DOHH2 (cell line): Measurements from ENCODE around the gene GSKIP.

Source experiments
- H3F3A ChIP-seq: fragments of 200-600 bp; sonication (generic), shearing (Covaris generic); 2 replicates; pipeline ENCODE4 v1.6.0; 2016; ENCODE audit warnings: antibody characterized with exemption, mild to moderate bottlenecking; ENCODE audit not compliant: control insufficient read depth, insufficient read depth
- H3K27ac ChIP-seq: fragments of 200-600 bp; sonication (generic); 2 replicates; pipeline ENCODE4 v1.5.1; 2014; ENCODE audit warnings: low read depth, mild to moderate bottlenecking, low read length, moderate library complexity
- H3K27me3 ChIP-seq: fragments of 200-600 bp; sonication (generic); 2 replicates; pipeline ENCODE4 v1.6.1; 2014; ENCODE audit warnings: mild to moderate bottlenecking, low read length, mixed read lengths; ENCODE audit not compliant: control insufficient read depth
- H3K36me3 ChIP-seq: fragments of 200-600 bp; sonication (generic); 2 replicates; pipeline ENCODE4 v1.6.1; 2014; ENCODE audit warnings: mild to moderate bottlenecking, low read length, moderate library complexity, mixed read lengths; ENCODE audit not compliant: control insufficient read depth
- H3K4me1 ChIP-seq: fragments of 200-600 bp; sonication (generic); 2 replicates; pipeline ENCODE4 v1.6.1; 2014; ENCODE audit warnings: mild to moderate bottlenecking, low read length, mixed read lengths; ENCODE audit not compliant: control insufficient read depth
- H3K4me2 ChIP-seq: fragments of 200-600 bp; sonication (generic); 2 replicates; pipeline ENCODE4 v1.6.0; 2014; ENCODE audit warnings: mild to moderate bottlenecking, low read length, moderate library complexity
- H3K4me3 ChIP-seq: fragments of 200-600 bp; sonication (generic); 2 replicates; pipeline ENCODE4 v1.5.1; 2014; ENCODE audit warnings: mild to moderate bottlenecking, low read length, mixed read lengths
- H3K79me2 ChIP-seq: fragments of 200-600 bp; sonication (generic); 2 replicates; pipeline ENCODE4 v1.6.1; 2014; ENCODE audit warnings: mild to moderate bottlenecking, low read length, mixed read lengths; ENCODE audit not compliant: control insufficient read depth
- H3K9me2 ChIP-seq: fragments of 200-600 bp; sonication (generic); replicated peaks from 2 replicates; pipeline ENCODE4 v1.6.1; 2014; ENCODE audit warnings: mild to moderate bottlenecking, low read length, mixed read lengths; ENCODE audit not compliant: control insufficient read depth
- H3K9me3 ChIP-seq: fragments of 200-600 bp; sonication (generic); 2 replicates; pipeline ENCODE4 v1.6.1; 2014; ENCODE audit warnings: antibody characterized with exemption, low read length, mixed read lengths; ENCODE audit not compliant: control insufficient read depth, insufficient read depth
- H4K20me1 ChIP-seq: fragments of 200-600 bp; sonication (generic); 2 replicates; pipeline ENCODE4 v1.6.0; 2014; ENCODE audit warnings: low read depth, mild to moderate bottlenecking, antibody characterized with exemption, low read length, moderate library complexity; ENCODE audit not compliant: control insufficient read depth, insufficient read depth
- EZH2phosphoT487 ChIP-seq: fragments of 200-600 bp; sonication (generic); IDR thresholded peaks from 2 replicates; pipeline ENCODE4 v1.6.1; 2017; ENCODE audit warnings: borderline replicate concordance, mild to moderate bottlenecking, antibody characterized with exemption, low read length, moderate library complexity, mixed read lengths
- TF ChIP-seq, protein P1 (sequence below): fragments of 200-600 bp; sonication (generic); IDR thresholded peaks from one replicate; pipeline ENCODE4 v1.5.1; 2014; ENCODE audit warnings: antibody characterized with exemption, mild to moderate bottlenecking, low read depth, low read length; ENCODE audit not compliant: poor library complexity, severe bottlenecking

GSKIP gene

DNA sequence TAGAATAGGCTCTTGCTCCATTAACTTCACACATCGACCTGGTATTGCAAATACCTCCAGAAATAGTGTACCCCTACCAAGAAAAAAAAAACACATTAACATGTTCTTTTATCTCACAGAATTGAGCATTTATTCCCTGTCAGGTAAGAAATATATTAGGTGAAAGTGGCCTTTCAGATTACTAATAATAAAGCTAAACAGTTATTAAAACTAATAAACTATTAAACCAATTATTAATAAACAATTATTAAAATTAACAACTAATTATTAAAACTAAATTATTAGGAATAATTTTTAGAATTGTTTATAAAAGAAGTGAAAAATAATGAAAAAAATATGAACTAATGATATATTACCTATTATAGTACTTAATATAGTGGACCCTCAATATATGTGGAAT, 21.4 kb downstream of the GSKIP start:
- no peaks in the 10 kb centered on the region for H3K9me2 ChIP-seq
- H3K79me2 ChIP-seq = no peaks in the 10 kb centered on the region
- H3K27ac ChIP-seq = no peak overlapping the region
- no peaks in the 10 kb centered on the region for H3K27me3 ChIP-seq
- H3K36me3 ChIP-seq = peaks cover 23% of the 10 kb centered on the region
- H4K20me1 ChIP-seq = no peaks in the 10 kb centered on the region
- H3K4me1 ChIP-seq = peaks cover 5% of the 10 kb centered on the region
- H3K9me3 ChIP-seq = no peaks in the 10 kb centered on the region
- no peak overlapping the region for H3K4me3 ChIP-seq
- TF ChIP-seq, protein P1, sequence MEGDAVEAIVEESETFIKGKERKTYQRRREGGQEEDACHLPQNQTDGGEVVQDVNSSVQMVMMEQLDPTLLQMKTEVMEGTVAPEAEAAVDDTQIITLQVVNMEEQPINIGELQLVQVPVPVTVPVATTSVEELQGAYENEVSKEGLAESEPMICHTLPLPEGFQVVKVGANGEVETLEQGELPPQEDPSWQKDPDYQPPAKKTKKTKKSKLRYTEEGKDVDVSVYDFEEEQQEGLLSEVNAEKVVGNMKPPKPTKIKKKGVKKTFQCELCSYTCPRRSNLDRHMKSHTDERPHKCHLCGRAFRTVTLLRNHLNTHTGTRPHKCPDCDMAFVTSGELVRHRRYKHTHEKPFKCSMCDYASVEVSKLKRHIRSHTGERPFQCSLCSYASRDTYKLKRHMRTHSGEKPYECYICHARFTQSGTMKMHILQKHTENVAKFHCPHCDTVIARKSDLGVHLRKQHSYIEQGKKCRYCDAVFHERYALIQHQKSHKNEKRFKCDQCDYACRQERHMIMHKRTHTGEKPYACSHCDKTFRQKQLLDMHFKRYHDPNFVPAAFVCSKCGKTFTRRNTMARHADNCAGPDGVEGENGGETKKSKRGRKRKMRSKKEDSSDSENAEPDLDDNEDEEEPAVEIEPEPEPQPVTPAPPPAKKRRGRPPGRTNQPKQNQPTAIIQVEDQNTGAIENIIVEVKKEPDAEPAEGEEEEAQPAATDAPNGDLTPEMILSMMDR = no peak
- no peak for TF ChIP-seq EZH2phosphoT487
- no peak overlapping the region for H3K4me2 ChIP-seq
- H3F3A ChIP-seq = no peaks in the 10 kb centered on the region

DNA sequence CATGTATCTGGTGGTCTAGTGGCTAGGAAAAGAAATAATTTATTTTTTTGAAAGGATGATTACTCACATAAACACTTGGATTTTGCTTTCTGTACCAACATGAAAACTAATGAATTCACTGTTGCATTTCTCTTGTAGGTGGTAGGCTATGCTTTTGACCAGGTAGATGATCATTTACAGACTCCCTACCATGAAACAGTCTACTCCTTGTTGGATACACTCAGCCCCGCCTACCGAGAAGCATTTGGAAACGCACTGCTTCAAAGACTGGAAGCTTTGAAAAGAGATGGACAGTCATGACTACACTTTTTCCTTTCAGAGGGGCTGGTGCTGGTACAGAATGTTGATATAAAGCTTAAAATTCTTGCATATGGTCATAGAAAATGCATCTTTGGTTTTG, 22.1 kb downstream of the GSKIP start:
- Histone ChIP-seq H3K9me3 (no peaks in the 10 kb centered on the region), H3F3A (no peaks in the 10 kb centered on the region), H3K27me3 (no peaks in the 10 kb centered on the region), H3K79me2 (no peaks in the 10 kb centered on the region), H3K4me3 (no peak overlapping the region), H3K4me1 (peaks cover 5% of the 10 kb centered on the region), H3K27ac (no peak overlapping the region), H4K20me1 (no peaks in the 10 kb centered on the region), H3K9me2 (no peaks in the 10 kb centered on the region), H3K4me2 (no peak overlapping the region), H3K36me3 (peaks cover 23% of the 10 kb centered on the region)
- no peak for TF ChIP-seq EZH2phosphoT487

DNA sequence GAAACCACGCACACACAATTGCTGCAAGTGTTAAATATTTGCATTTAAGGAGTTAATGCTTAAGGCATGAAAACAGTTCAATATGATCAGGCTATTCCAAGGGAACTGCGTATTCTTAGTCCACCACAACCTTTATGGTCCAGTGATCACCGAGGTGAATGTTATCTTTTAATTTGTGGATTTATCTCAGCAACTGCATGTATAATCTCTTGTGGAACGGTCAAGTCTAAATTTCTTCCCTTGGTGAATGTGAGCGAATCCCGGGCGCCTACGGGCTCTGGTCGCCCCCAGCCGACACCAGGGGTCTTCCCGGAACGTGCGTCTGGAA, 27.6 kb downstream of the GSKIP start:
- peak overlapping the region; percentile 99 for H3K4me3 ChIP-seq
- H3K79me2 ChIP-seq = no peaks in the 10 kb centered on the region
- no peaks in the 10 kb centered on the region for H3K9me3 ChIP-seq
- no peaks in the 10 kb centered on the region for H3K27me3 ChIP-seq
- H3K4me1 ChIP-seq = peaks cover 22% of the 10 kb centered on the region
- no peaks in the 10 kb centered on the region for H4K20me1 ChIP-seq
- H3K27ac ChIP-seq = peak overlapping the region; percentile 43; the same call in 1 of the 2 replicates
- H3K36me3 ChIP-seq = 0 out of 2 replicates have a peak, but pooled peaks cover 3% of the 10 kb centered on the region
- H3F3A ChIP-seq = no peaks in the 10 kb centered on the region
- TF ChIP-seq, protein P1 = no peak
- TF ChIP-seq EZH2phosphoT487 = no peak
- H3K9me2 ChIP-seq = no peaks in the 10 kb centered on the region
- H3K4me2 ChIP-seq = peak overlapping the region; percentile 100

DNA sequence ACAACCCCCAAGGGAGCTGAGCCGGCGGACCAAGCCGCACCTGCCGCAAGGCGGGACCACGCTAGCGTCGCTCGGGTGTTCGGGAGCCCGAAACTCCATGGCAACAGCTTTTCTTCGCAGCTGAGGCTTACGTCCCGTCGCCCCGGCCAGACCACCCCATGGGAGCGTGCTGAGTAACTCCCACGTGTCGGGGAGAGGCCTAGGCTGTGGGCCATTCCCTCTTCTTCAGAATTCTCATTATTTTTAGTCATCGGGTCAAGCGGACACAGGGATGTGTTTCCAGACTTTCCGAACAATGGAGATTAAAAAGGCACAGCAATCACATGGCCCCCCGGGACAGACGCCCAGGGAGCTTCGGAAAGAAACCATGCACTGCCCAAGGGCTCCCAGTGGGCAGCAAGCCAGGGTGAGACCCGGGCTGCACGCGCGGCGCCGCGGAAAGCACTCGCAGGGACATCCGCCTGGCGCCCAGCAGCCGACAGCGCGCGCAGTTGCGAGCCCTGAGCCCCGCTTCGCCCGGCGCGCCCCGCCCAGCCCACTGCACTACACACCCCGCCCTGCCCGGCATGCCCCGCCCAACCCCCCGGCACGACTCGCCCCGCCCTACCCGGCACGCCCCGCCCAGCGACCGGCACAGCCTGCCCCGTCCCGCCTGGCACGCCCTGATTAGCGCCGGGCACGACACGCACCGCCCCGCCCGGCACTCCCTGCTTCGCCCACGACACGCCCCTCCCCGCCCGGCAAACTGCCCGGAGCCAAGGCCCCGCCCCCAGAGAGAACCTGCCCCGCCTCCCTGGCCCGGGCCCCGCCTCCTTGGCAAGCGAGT, 28.2 kb downstream of the GSKIP start:
- peak overlapping the region; percentile 100 for H3K4me2 ChIP-seq
- 0 out of 2 replicates have a peak, but pooled peaks cover 3% of the 10 kb centered on the region for H3K36me3 ChIP-seq
- H3K9me3 ChIP-seq = no peaks in the 10 kb centered on the region
- TF ChIP-seq, protein P1 = no peak
- TF ChIP-seq EZH2phosphoT487 = no peak
- no peaks in the 10 kb centered on the region for H3K9me2 ChIP-seq
- H3K79me2 ChIP-seq = no peaks in the 10 kb centered on the region
- H3K27me3 ChIP-seq = no peaks in the 10 kb centered on the region
- no peaks in the 10 kb centered on the region for H3F3A ChIP-seq
- peak overlapping the region; percentile 43 for H3K27ac ChIP-seq
- no peaks in the 10 kb centered on the region for H4K20me1 ChIP-seq
- H3K4me3 ChIP-seq = peak overlapping the region; percentile 99
- H3K4me1 ChIP-seq = peaks cover 22% of the 10 kb centered on the region
